Right hindlimb (tissue), 1 donor: ENCODE data around the gene CLCN3.
"Not testable (repeated sequence)": the region's sequence is repeated elsewhere in the genome, so short reads cannot be mapped to it uniquely, and the experiment has no call there.

ENCODE experiments used
- DNase-seq: peaks from one replicate; pipeline ENCODE4 v3.0.0-alpha.2; 2018

CLCN3 gene

DNA sequence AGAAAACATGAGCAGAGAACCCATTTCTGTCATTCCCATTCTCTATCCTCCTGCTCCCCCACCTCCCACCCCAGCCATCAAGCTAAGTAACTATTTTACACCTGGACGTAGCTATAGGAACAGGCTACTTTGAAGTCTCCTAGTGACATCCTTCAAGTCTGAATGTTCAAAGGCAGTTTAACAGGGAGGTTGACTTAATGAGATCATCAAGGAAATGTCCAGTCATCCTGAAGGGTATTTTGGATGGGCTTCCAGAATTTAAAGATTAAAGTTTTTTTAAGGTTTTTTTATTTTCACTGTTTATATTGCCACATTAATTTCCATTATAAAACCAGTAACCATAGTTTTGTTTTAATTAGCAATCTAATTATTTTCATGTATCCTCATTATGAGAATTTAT lies 96.3 kb downstream of the CLCN3 start:
- no peak for DNase-seq

DNA sequence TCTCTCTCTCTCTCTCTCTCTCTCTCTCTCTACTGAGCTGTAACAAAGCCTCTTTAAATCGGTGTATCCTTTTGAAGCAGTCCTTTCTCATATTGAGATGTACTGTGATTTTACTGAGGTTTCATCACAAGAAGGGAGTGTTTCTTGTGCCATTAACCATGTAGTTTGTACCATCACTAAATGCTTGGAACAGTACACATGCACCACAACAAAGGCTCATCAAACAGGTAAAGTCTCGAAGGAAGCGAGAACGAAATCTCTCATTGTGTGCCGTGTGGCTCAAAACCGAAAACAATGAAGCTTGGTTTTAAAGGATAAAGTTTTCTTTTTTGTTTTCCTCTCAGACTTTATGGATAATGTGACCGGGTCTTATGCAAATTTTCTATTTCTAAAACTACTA lies 100.2 kb downstream of the CLCN3 start:
- no peak for DNase-seq

DNA sequence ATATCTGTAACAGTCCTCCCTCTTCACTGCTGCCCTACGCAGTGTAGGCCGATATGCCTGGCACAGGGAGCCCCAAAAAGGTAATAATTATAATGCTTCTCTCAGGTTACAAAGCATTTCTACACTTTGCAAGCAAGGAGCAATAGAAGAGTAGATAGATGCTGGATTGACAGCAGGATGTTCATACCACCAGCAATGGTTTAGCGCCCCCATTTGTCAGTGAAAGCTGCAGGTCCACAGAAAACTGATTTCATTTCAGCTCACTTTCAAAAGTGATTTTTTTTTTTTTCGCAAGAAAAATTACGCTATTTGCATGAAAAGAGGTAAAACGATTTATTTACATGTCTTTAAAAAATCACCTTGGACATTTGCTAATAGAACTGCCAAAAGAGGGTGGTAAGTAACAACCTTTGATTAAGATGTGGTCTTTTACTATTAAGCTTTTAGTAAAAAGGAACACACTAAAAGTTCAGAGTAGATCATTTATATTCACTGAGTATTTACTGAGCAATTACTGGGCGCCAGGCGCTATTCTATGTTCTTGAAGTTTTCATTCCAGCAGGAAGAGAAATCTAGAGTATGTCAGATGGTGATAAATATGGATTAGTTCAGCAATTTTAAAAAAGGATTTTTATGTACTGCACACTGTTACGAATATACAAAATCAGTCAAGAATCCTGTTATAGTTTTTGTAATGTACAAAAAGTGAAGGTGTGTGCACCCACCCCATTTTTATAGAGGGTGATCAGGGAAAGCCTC lies 103.0 kb downstream of the CLCN3 start:
- DNase-seq, result no peak

DNA sequence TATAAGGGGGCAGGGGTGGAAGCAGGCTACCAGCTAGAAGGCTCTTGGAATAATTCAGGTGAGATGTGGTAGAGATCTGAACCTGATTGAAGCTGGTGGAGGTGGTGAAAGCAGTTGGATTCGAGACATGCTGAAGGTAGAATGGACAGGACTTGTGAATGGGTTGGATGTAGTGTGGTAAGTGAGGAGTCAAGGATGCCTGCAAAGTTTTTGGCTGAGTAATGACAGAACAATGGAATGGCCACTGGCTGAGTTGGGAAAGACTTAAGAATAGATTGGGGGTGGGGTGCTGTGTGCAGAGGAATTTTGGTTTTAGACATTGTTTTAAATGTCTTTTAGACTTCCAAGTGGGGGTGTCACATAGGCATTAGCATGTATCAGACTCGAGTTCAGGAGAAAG lies 103.9 kb downstream of the CLCN3 start:
- no peak for DNase-seq

DNA sequence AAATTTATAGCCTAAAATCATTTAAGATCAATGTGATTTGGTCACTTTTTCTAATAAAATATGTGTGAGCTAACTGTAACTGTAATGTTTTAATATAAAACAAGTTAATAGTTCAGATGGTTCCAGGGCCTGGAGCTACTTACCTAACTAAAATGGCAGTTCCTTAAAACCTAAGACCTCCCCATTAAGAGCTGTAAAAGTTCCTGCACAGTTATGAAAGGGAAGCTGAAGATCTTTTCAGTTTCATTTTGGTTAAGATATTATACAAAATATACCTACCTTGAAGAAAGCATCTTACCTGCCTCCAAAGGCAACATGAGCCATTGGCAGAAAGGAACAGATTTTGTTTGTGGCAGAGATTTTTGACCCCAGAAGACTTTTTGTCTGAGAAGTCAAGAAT lies 107.2 kb downstream of the CLCN3 start:
- no peak for DNase-seq

DNA sequence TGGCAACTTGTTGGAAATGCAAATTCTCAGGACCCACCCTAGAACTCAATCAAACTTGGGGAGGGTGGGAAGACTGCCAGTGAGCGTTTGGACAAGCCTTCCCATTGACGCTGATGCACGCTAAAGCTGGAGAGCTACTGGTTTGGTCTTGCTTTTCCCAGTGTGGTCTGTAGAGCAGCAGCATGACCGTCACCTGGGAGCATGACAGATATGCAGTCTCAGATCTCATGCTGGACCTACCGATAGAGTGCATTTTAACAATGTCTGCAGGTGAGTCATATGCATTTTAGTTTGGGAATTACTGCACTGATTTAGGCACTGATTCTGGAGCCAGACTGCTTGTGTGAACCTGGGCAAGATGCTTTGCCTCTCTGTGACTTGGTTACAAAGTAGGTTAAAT lies 110.2 kb downstream of the CLCN3 start:
- no peak for DNase-seq

DNA sequence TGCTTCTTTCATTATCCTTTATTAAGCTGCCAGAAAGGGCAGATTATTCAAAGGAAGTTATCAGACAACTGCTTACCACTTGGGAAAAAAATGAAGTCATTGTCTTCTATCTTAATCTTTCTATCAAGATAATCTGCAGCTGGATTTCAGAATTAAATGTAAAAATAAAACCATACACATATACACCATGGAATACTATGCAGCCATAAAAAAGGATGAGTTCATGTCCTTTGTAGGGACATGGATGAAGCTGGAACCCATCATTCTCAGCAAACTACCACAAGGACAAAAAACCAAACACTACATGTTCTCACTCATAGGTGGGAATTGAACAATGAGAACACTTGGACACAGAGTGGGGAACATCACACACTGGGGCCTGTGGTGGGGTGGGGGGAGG lies 118.2 kb downstream of the CLCN3 start:
- DNase-seq, result not testable (repeated sequence)

DNA sequence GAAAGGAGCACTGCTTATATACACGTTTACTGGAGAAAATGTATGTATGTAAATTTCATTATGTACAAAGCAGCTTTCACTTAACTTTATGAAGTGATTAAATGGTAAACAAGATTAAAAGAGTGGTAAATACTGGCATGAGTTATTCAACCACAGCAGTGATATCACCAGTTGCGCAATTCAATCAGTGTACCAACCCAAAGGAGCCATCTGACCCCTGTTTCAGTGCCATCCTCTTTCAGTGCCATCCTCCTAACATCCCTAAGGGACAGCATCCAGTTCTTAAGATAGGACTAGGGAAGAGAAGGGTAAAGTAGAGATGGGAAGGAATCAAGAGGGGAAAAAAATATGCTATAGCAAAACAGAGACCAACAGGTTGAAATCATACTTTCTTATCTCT lies 121.2 kb downstream of the CLCN3 start:
- no peak for DNase-seq

DNA sequence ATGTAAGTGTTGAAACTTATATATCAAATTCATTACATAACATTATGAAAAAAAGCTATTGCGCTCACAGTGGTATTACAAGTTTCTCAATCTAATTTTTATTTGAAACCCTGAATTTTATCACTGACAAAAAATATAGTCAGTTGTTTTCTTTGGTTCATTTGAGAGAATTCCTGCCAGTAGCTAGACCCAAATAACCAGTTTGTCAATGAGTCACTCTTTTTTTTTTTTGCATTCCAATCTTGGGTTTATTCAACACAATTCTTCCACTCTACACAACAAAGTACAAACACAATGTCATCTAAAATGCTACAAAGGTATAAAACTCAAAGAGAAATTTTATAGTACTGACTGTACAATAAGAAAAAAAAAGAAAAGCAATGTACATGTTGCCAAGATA lies 124.2 kb downstream of the CLCN3 start:
- no peak for DNase-seq

DNA sequence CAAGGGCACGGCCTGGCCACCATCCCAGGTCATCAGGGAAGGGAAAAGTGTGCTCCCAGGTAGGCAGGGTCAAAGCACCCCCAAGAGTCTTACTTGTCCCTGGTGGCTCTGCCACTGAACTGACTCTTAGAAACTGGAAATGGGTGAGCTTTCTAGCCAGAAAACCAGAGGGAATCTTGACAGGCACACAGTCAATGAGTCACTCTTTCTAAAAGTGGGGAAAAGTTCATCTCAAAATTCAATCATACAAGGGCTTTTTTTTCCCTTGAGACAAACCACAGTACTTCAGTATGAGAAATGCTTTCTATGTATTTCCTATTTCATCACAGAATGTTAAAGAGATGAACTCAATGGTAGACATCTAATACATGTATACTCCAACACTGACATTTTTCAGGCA lies 124.9 kb downstream of the CLCN3 start:
- no peak for DNase-seq

DNA sequence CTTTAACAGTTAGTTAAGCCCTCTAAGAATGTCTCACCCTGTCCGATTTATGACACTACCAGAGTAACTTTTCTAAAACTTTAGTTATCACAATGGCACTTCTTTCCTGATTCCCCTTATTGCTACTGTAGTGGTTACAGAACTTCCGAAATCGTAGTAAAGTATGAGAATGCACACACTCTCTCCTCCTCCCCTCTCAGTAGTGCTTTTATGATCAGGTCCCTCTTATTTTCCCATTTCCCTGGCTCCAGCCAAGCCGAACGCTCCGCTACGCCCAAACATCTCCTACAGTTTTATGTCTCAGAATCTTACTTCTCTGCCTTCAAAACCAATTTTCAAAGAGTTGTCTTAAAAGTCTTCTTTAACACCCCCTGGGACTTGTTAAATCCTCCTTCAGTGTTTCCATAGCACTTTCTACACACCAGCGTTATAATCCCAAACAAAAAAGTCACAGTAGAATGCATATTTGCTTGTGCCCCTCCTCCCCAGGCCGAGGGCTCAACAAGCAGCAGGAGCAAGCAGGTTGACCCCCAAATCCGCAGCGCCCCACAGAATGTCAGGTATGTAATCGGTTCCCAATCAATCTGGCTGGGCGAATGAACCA lies 136.7 kb downstream of the CLCN3 start:
- no peak for DNase-seq

DNA sequence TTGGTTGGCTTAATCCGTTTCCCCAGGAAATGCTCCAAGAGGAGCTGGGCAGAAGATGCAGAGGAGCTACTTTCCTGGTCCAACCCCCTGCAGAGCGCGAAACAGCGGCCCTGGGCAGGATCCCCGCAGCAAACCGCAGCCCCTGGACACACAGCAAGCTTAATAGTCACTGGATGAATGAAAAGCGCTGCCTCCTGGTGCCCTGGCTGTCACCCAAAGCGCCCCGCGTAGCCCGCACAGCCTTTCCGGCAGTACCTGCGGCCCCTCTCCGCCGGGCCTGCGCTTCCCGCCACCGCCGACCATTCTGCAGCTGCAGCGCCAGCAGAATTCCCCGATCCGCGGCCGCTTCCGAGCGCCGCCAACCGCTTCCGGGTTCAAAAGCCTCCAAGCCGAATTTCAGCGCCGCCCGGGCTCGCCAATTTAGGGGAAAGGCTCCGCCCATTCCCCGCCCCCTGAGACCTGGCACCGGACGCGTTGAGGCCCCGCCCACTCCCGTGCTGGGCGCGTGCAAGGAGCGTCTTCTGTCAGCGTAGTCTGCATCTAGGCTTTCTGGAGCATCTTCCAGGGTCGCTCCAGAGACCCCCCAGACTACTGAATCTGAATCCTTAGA lies 137.3 kb downstream of the CLCN3 start, which contains the start of gene HPF1:
TSS of gene HPF1 (minus strand) at position 370 of the 610 bp plus-strand sequence. CDS start at position 303, 67 bp downstream.
- DNase-seq, result peak; percentile 93

DNA sequence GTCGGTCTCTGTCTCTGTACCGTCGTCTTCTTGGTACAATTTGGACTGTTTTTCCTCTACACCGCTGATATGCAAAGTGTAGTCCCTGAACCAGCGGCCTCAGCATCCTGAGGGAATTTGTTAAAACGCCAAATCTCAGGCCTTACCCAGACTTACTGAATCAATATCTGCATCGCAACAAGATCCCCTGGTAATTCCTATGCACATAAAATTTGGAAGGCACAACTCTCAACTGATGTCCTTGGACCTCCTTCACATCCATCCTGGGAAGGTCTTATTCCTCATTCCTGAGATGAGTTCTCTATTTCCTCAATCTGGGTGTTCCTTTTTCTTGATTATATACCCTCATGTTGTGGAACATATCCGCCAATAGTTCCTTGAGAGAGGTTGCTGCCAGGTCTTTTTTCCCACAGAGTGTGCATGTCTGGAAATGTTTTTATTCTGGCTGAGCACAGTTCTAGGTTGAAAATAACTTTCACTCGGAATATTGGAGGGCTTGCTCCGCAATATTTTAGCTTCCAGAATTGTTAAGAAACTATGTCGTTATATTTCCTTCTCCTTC lies 138.1 kb downstream of the CLCN3 start:
- DNase-seq, result no peak

DNA sequence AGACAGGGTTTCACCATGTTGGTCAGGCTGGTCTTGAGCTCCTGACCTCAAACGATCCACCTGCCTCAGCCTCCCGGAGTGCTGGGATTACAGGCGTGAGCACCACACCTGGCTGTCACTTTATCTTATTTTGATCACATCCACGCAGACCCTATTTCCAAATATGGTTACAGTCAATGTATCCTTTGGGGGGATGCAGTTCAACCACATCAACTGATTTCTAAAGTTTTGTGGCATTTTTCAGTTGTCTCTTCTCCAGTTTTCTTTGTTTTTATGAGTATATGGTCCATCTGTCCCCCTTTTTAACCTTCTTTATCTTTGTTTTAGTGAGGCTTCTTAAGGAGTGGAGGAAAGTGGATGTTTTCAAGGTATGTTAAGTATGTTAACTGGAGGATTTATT lies 141.5 kb downstream of the CLCN3 start:
- no peak for DNase-seq

DNA sequence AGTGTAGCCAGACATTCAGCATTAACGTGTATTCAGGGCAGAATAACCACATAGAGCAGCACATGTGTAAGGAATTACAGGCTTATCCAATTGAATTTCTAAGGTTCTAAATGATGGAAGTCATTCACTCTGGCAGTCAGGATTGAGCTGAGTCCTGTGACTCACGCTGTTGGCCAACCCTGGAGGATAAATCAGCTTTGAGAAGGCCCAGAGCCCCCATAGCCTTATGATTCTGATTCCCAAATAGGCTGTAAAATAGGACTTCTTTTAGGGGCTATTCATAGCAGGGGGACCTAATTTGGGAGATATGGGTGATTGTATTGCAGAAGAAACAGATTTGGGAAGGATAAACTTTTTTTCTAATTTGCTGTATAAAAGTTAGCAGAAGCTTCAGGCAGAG lies 145.5 kb downstream of the CLCN3 start:
- no peak for DNase-seq

DNA sequence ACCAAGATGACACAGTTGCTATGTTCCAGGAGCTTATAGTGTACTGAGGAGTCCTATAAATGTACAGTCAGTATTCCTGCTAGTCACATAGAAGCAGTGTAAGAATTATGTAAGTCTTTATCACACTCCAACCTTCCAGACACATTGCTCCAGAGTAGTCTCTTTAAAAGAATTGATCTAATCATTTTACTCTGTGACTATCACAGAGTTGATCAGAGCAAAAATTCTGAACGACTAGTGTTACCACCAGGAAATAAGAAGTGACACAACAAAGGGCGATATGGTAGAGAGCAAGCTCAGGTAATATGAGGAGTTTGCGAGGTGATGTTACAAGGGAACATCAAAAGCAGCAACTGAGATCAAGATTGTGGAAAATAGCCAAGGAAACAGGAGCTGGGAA lies 146.4 kb downstream of the CLCN3 start:
- DNase-seq, result no peak

DNA sequence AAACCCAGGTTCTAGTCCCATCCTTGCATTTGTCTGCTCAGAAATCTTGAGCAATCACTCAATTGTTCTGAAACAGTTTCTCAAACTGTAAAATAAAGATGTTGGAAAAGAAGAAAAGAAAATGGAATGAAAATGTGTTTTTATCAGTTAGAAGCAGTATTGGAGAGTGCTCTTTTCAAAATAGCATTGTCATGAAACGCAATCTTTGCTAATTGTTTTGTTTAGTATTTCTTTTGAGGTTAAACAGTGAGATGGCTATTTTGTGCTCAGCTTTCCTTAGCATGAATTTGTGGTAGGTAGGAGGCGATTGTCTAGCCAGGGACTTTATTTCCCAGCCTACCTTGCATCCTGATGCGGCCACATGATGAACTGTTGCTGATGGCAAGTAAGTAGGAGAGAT lies 148.0 kb downstream of the CLCN3 start:
- DNase-seq, result no peak

DNA sequence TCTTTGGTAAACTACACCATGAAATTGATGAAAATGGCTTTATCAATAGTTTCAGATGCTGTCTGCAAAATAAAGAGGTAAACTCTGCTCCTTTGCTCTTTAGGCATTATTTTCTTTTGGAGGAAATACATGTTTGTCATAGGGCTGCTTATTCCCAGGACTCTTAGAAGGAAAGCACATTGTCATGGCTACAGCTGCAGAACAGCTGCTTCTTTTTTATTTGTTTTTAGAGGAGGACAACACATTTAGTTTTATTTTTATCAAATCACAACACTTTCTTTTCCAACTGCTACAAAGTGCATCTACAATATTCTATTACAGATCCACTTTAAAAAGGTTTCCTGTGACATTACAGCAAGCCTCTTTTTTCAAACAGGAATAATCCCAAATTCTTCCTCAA lies 150.0 kb downstream of the CLCN3 start:
- no peak for DNase-seq

DNA sequence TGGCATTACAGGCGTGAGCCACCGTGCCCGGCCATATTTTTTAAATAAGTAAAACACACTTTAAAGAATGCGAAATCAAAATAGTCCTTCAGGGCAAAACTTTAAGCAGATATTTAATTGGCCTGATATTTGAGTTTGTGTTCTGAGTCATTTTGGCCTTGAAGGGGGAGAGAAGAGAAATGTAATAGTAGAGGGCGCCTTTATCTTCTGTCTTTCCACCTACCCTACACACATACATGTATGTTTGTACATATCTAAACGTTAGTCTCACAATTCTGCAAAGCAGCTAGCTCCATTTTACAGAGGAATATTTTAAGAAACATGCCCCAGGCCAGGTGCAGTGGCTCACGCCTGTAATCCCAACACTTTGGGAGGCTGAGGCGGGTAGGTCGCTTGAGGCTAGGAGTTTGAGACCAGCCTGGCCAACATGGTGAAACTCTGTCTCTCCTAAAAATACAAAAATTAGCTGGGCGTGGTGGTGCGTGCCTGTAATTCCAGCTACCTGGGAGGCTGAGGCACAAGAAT lies 151.2 kb downstream of the CLCN3 start:
- DNase-seq, result not testable (repeated sequence)
